PC-3 (cell line): ENCODE measurements around the gene C6orf62. TPM values are rescaled to one million over a fixed set of nuclear protein-coding genes. Genes with fewer than 3 reads are reported as not detected.
A peak's percentile ranks its signal among the peaks of the same experiment; 100 is the strongest.
"Not testable (repeated sequence)": the region's sequence is repeated elsewhere in the genome, so short reads cannot be mapped to it uniquely, and the experiment has no call there.

Experiments
- ATAC-seq: fragments of 200-7000 bp; cut with Tn5 transposase; 2 replicates; pipeline ENCODE4 v1.9.1; 2020; ENCODE audit warnings: mild to moderate bottlenecking, moderate library complexity
- BruUV-seq: library from RNA; stranded (reverse); fragments of 400-500 nt; replicated peaks from 2 replicates; lab custom pipeline; 2021; lab: Mats Ljungman, UMichigan
- CTCF ChIA-PET: fragments of 300-600 bp; sonication (Branson Sonifier 250); formaldehyde crosslinking; loops from one replicate; lab custom pipeline; 2022; ENCODE audit warnings: antibody characterized with exemption; lab: Charles Lee
- POLR2A ChIA-PET: fragments of 300-600 bp; sonication (Branson Sonifier 250); formaldehyde crosslinking; loops from one replicate; lab custom pipeline; 2022; ENCODE audit warnings: antibody characterized with exemption; ENCODE audit not compliant: unreplicated experiment; lab: Charles Lee
- DNase-seq: peaks from one replicate; pipeline ENCODE4 v3.0.0-alpha.2; 2015
- H2AFZ ChIP-seq: fragments of 300-600 bp; sonication (generic); 2 replicates; pipeline ENCODE4 v1.6.0; 2016; ENCODE audit warnings: antibody characterized with exemption, low read length
- H3F3A ChIP-seq: fragments of 300-600 bp; sonication (generic); one replicate; pipeline ENCODE4 v1.6.0; 2017; ENCODE audit warnings: antibody characterized with exemption, low read length, control low read depth, mild to moderate bottlenecking; ENCODE audit not compliant: unreplicated experiment
- H3K27ac ChIP-seq: fragments of 300-600 bp; sonication (generic); 2 replicates; pipeline ENCODE4 v1.5.1; 2016; ENCODE audit warnings: mild to moderate bottlenecking, low read length
- H3K27me3 ChIP-seq: fragments of 300-600 bp; sonication (generic); 2 replicates; pipeline ENCODE4 v1.6.1; 2016; ENCODE audit warnings: low read length, mixed read lengths
- H3K36me3 ChIP-seq: fragments of 300-600 bp; sonication (generic); 2 replicates; pipeline ENCODE4 v1.6.1; 2016; ENCODE audit warnings: low read depth, mixed run types, low read length, mixed read lengths
- H3K4me1 ChIP-seq: fragments of 300-600 bp; sonication (generic); 2 replicates; pipeline ENCODE4 v1.5.1; 2016; ENCODE audit warnings: low read length; ENCODE audit not compliant: insufficient read depth
- H3K4me2 ChIP-seq: fragments of 300-600 bp; sonication (generic); 2 replicates; pipeline ENCODE4 v1.6.0; 2016; ENCODE audit warnings: low read length
- H3K4me3 ChIP-seq: fragments of 300-600 bp; sonication (generic); 2 replicates; pipeline ENCODE4 v1.5.1; 2016; ENCODE audit warnings: mild to moderate bottlenecking, low read length, mixed read lengths
- H3K79me2 ChIP-seq: fragments of 300-600 bp; sonication (generic); 2 replicates; pipeline ENCODE4 v1.6.1; 2017; ENCODE audit warnings: low read length, mixed read lengths
- H3K9ac ChIP-seq: fragments of 300-600 bp; sonication (generic); 2 replicates; pipeline ENCODE4 v1.6.0; 2016; ENCODE audit warnings: mild to moderate bottlenecking, low read length
- H3K9me2 ChIP-seq: fragments of 300-600 bp; sonication (generic); replicated peaks from 2 replicates; pipeline ENCODE4 v1.6.1; 2016; ENCODE audit warnings: mixed run types, low read length, mixed read lengths
- H3K9me3 ChIP-seq: fragments of 300-600 bp; sonication (generic); 2 replicates; pipeline ENCODE4 v1.6.1; 2016; ENCODE audit warnings: low read length, mixed read lengths
- H4K20me1 ChIP-seq: fragments of 300-600 bp; sonication (generic); 2 replicates; pipeline ENCODE4 v1.6.1; 2016; ENCODE audit warnings: low read length, mixed read lengths
- CTCF ChIP-seq: fragments of 300-600 bp; sonication (generic); conservative IDR thresholded peaks from 2 replicates; pipeline ENCODE4 v1.5.1; 2017; ENCODE audit warnings: antibody characterized with exemption, low read depth, mild to moderate bottlenecking, low read length
- EZH2 ChIP-seq: fragments of 300-600 bp; sonication (generic); IDR thresholded peaks from one replicate; pipeline ENCODE4 v1.6.1; 2017; ENCODE audit warnings: antibody characterized with exemption, mild to moderate bottlenecking, low read length; ENCODE audit not compliant: unreplicated experiment
- EZH2phosphoT487 ChIP-seq: fragments of 300-600 bp; sonication (generic); IDR thresholded peaks from 2 replicates; pipeline ENCODE4 v1.6.1; 2018; ENCODE audit warnings: mild to moderate bottlenecking, antibody characterized with exemption, low read length, borderline replicate concordance
- intact Hi-C: fragments of 100-400 bp; cut with micrococcal nuclease; formaldehyde crosslinking; loops from 2 replicates; pipeline ENCODE4 v1.9.0; 2023
- total RNA-seq: library from RNA; depleted of rRNA; stranded (reverse); fragments of >200 nt; gene quantifications from 2 replicates; pipeline ENCODE4 v1.2.3, GENCODE V29; 2014

The C6orf62 gene
- total RNA-seq, 1 experiment from 2014 or later: 81.8 TPM

- POLR2A ChIA-PET: no interaction called here
- Histone ChIP-seq H3K4me1 (peaks cover 24% of the 10 kb centered on the region), H3K9me3 (no peaks in the 10 kb centered on the region), H3K27ac (no peak overlapping the region), H3F3A (peaks cover 3% of the 10 kb centered on the region), H3K9ac (no peak overlapping the region), H3K4me2 (no peak overlapping the region), H3K4me3 (no peak overlapping the region), H3K27me3 (no peaks in the 10 kb centered on the region), H3K36me3 (no peaks in the 10 kb centered on the region), H2AFZ (no peak overlapping the region), H3K9me2 (no peaks in the 10 kb centered on the region), H3K79me2 (no peaks in the 10 kb centered on the region), H4K20me1 (no peaks in the 10 kb centered on the region)
- peak; percentile 10 for DNase-seq
- no peak for ATAC-seq
- BruUV-seq: no TSS peak
- CTCF ChIA-PET: no interaction called here
- intact Hi-C loops: no loop called here
- TF ChIP-seq EZH2phosphoT487 (no peak), EZH2 (no peak), CTCF (no peak)
These were observed 21.9 kb upstream of the C6orf62 start for GRCh38 chr6:24740861-24741260.

- no peaks in the 10 kb centered on the region for H3K79me2 ChIP-seq
- ATAC-seq (no peak), DNase-seq (no peak)
- H3K9me2 ChIP-seq: 0 out of 2 replicates have a peak, but pooled peaks cover 4% of the 10 kb centered on the region
- no peaks in the 10 kb centered on the region for H4K20me1 ChIP-seq
- CTCF ChIA-PET: no interaction called here
- no peak for TF ChIP-seq CTCF
- no peak for TF ChIP-seq EZH2phosphoT487
- TF ChIP-seq EZH2: no peak
- no peaks in the 10 kb centered on the region for H3K36me3 ChIP-seq
- no peaks in the 10 kb centered on the region for H3K27me3 ChIP-seq
- no peak overlapping the region for H3K4me3 ChIP-seq
- H3F3A ChIP-seq: peaks cover 3% of the 10 kb centered on the region
- no peak overlapping the region for H3K27ac ChIP-seq
- no peak overlapping the region for H3K9ac ChIP-seq
- H2AFZ ChIP-seq: peak overlapping the region; percentile 21; the same call in 1 of the 2 replicates
- BruUV-seq: no TSS peak
- POLR2A ChIA-PET: no interaction called here
- intact Hi-C loops: no loop called here
- H3K9me3 ChIP-seq: no peaks in the 10 kb centered on the region
- peaks cover 16% of the 10 kb centered on the region for H3K4me1 ChIP-seq
- H3K4me2 ChIP-seq: no peak overlapping the region
These were observed 19.8 kb upstream of the C6orf62 start for GRCh38 chr6:24738741-24739140.

- H3K9ac ChIP-seq, DNase-seq, POLR2A ChIA-PET, ATAC-seq, CTCF ChIA-PET, H3K27me3 ChIP-seq, H3K4me3 ChIP-seq, H3K79me2 ChIP-seq, BruUV-seq, H3K36me3 ChIP-seq, H3K27ac ChIP-seq, H3F3A ChIP-seq, H3K9me2 ChIP-seq, H2AFZ ChIP-seq, H3K4me2 ChIP-seq, intact Hi-C loops, H3K4me1 ChIP-seq, H4K20me1 ChIP-seq: not testable (repeated sequence)
- 0 out of 2 replicates have a peak, but pooled peaks cover 23% of the 10 kb centered on the region for H3K9me3 ChIP-seq
These were observed 15.8 kb upstream of the C6orf62 start for GRCh38 chr6:24734710-24735109.
